HepG2 (cell line): ENCODE results near the gene MGMT. TPM values are rescaled to one million over a fixed set of nuclear protein-coding genes. Genes with fewer than 3 reads are reported as not detected.

Experiments used
- HDAC6 ChIP-seq: fragments of 200-600 bp; sonication (generic); IDR thresholded peaks from 2 replicates; pipeline ENCODE4 v1.7.0; 2017; ENCODE audit warnings: mild to moderate bottlenecking, antibody characterized with exemption, low read length, low read depth
- IKZF4 ChIP-seq: sonication (generic); formaldehyde crosslinking; IDR thresholded peaks from 2 replicates; pipeline ENCODE4 v1.5.1; 2020; ENCODE audit warnings: borderline replicate concordance, mild to moderate bottlenecking, low read depth, missing genetic modification reagents; ENCODE audit errors: not compliant biosample characterization
- KLF16 ChIP-seq, 2 experiments: sonication (generic) in 1 of 2; formaldehyde crosslinking in 1 of 2; IDR thresholded peaks; 2 replicates each; pipeline versions ENCODE4 v1.6.1 to v1.8.0; 2016 to 2023; ENCODE audit warnings: missing genetic modification reagents in 2 of 2, missing compliant biosample characterization in 1 of 2
- NCOR1 ChIP-seq: fragments of 200-600 bp; sonication (generic); IDR thresholded peaks from 2 replicates; pipeline ENCODE4 v1.7.0; 2017; ENCODE audit warnings: antibody characterized with exemption, low read length, borderline replicate concordance
- NKX3-1 ChIP-seq: sonication (generic); formaldehyde crosslinking; IDR thresholded peaks from 2 replicates; pipeline ENCODE4 v1.5.0; 2020; ENCODE audit warnings: missing genetic modification reagents
- RFXAP ChIP-seq: sonication (generic); formaldehyde crosslinking; IDR thresholded peaks from 2 replicates; pipeline ENCODE4 v1.4.0; 2020; ENCODE audit warnings: missing genetic modification reagents, borderline replicate concordance
- TFE3 ChIP-seq: IDR thresholded peaks from 2 replicates; pipeline ENCODE4 v1.6.1; 2016
- WIZ ChIP-seq: sonication (generic); formaldehyde crosslinking; IDR thresholded peaks from 2 replicates; pipeline ENCODE4 v1.5.1; 2020; ENCODE audit warnings: mild to moderate bottlenecking, missing genetic modification reagents
- YEATS4 ChIP-seq: sonication (generic); formaldehyde crosslinking; IDR thresholded peaks from 2 replicates; pipeline ENCODE4 v1.4.0; 2020; ENCODE audit warnings: missing genetic modification reagents, borderline replicate concordance
- ZBTB7B ChIP-seq: sonication (generic); formaldehyde crosslinking; IDR thresholded peaks from 2 replicates; pipeline ENCODE4 v1.4.0; 2020; ENCODE audit warnings: missing genetic modification reagents
- ZFP62 ChIP-seq: sonication (generic); formaldehyde crosslinking; IDR thresholded peaks from 2 replicates; pipeline ENCODE4 v1.4.0; 2020; ENCODE audit warnings: missing genetic modification reagents
- ZFP91 ChIP-seq: sonication (generic); formaldehyde crosslinking; IDR thresholded peaks from 2 replicates; pipeline ENCODE4 v1.9.0; 2022; ENCODE audit warnings: missing genetic modification reagents, mild to moderate bottlenecking, borderline replicate concordance
- ZNF326 ChIP-seq: sonication (generic); formaldehyde crosslinking; IDR thresholded peaks from 2 replicates; pipeline ENCODE4 v1.4.0; 2020; ENCODE audit warnings: missing genetic modification reagents, borderline replicate concordance
- ZNF33B ChIP-seq: sonication (generic); formaldehyde crosslinking; IDR thresholded peaks from 2 replicates; pipeline ENCODE4 v1.5.1; 2020; ENCODE audit warnings: mild to moderate bottlenecking, missing genetic modification reagents
- ZNF430 ChIP-seq: sonication (generic); formaldehyde crosslinking; IDR thresholded peaks from 2 replicates; pipeline ENCODE4 v1.9.0; 2021; ENCODE audit warnings: mild to moderate bottlenecking, missing genetic modification reagents
- ZNF619 ChIP-seq: sonication (generic); formaldehyde crosslinking; IDR thresholded peaks from 2 replicates; pipeline ENCODE4 v1.4.0; 2020; ENCODE audit warnings: mild to moderate bottlenecking, missing genetic modification reagents
- ZNF670 ChIP-seq: sonication (generic); formaldehyde crosslinking; IDR thresholded peaks from 2 replicates; pipeline ENCODE4 v1.8.0; 2022; ENCODE audit warnings: mild to moderate bottlenecking, missing genetic modification reagents, borderline replicate concordance
- ZNF841 ChIP-seq: sonication (generic); formaldehyde crosslinking; IDR thresholded peaks from 2 replicates; pipeline ENCODE4 v1.8.1; 2023; ENCODE audit warnings: missing genetic modification reagents, borderline replicate concordance
- polyA plus RNA-seq, 8 experiments: library from polyadenylated mRNA; depleted of rRNA in 3 of 8; stranded (reverse) in 7 of 8; unstranded in 1 of 8; fragments of >200 nt; fragmentation: Illumina TruSeq in 4 of 8; extraction: Trizol in 4 of 8; gene quantifications; 2 replicates each; pipeline versions ENCODE4 v1.2.1 to v1.2.3, GENCODE V29; 2011 to 2016; ENCODE audit warnings: low read depth in 4 of 8, missing spikeins in 1 of 8, mixed read lengths in 1 of 8; ENCODE audit not compliant: insufficient read depth in 1 of 8
- total RNA-seq, 5 experiments: library from RNA; depleted of rRNA; stranded (reverse); fragments of >200 nt; fragmentation: Illumina TruSeq; extraction: Trizol; gene quantifications; 2 replicates each; pipeline ENCODE4 v1.2.3, GENCODE V29; 2016; ENCODE audit warnings: low read depth in 1 of 5
- TF ChIP-seq, protein P1 (sequence below): sonication (generic); formaldehyde crosslinking; IDR thresholded peaks from 2 replicates; pipeline ENCODE4 v1.5.0; 2020; ENCODE audit warnings: missing genetic modification reagents
- TF ChIP-seq, protein P2 (sequence below): sonication (generic); formaldehyde crosslinking; IDR thresholded peaks from 2 replicates; pipeline ENCODE4 v1.8.0; 2022; ENCODE audit warnings: missing genetic modification reagents, mild to moderate bottlenecking, moderate library complexity, borderline replicate concordance
- TF ChIP-seq, protein P3 (sequence below): sonication (generic); formaldehyde crosslinking; IDR thresholded peaks from 2 replicates; pipeline ENCODE4 v1.8.1; 2022; ENCODE audit warnings: mild to moderate bottlenecking, missing genetic modification reagents

MGMT gene
- total and polyA plus RNA-seq, 2 of the 13 experiments (the other 11 are each of a cell fraction or from before 2014, with no cell fraction given) = 12.0 to 19.5 TPM

DNA sequence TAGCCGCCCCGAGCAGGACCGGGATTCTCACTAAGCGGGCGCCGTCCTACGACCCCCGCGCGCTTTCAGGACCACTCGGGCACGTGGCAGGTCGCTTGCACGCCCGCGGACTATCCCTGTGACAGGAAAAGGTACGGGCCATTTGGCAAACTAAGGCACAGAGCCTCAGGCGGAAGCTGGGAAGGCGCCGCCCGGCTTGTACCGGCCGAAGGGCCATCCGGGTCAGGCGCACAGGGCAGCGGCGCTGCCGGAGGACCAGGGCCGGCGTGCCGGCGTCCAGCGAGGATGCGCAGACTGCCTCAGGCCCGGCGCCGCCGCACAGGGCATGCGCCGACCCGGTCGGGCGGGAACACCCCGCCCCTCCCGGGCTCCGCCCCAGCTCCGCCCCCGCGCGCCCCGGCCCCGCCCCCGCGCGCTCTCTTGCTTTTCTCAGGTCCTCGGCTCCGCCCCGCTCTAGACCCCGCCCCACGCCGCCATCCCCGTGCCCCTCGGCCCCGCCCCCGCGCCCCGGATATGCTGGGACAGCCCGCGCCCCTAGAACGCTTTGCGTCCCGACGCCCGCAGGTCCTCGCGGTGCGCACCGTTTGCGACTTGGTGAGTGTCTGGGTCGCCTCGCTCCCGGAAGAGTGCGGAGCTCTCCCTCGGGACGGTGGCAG, at the start of gene MGMT (continued):
- TF ChIP-seq ZFP91 (CRISPR knock-in tag) (no peak), WIZ (CRISPR knock-in tag) (no peak), ZNF430 (CRISPR knock-in tag) (peak; percentile 47; the same call in 1 of the 2 replicates), NCOR1 (no peak), ZNF841 (CRISPR knock-in tag) (no peak), ZNF670 (CRISPR knock-in tag) (no peak), ZNF619 (CRISPR knock-in tag) (no peak), ZBTB7B (0 out of 2 replicates have a peak, but pooled peaks have one; percentile 29), HDAC6 (no peak), TFE3 (CRISPR knock-in tag) (no peak), ZNF326 (no peak), ZNF33B (CRISPR knock-in tag) (0 out of 2 replicates have a peak, but pooled peaks have one; percentile 82), RFXAP (no peak), NKX3-1 (no peak), IKZF4 (CRISPR knock-in tag) (peak; percentile 64), KLF16 (CRISPR knock-in tag; IDR thresholded peaks at IDR 0.05) (no peak), YEATS4 (CRISPR knock-in tag) (no peak), ZFP62 (CRISPR knock-in tag) (no peak)
- TF ChIP-seq, protein P1, sequence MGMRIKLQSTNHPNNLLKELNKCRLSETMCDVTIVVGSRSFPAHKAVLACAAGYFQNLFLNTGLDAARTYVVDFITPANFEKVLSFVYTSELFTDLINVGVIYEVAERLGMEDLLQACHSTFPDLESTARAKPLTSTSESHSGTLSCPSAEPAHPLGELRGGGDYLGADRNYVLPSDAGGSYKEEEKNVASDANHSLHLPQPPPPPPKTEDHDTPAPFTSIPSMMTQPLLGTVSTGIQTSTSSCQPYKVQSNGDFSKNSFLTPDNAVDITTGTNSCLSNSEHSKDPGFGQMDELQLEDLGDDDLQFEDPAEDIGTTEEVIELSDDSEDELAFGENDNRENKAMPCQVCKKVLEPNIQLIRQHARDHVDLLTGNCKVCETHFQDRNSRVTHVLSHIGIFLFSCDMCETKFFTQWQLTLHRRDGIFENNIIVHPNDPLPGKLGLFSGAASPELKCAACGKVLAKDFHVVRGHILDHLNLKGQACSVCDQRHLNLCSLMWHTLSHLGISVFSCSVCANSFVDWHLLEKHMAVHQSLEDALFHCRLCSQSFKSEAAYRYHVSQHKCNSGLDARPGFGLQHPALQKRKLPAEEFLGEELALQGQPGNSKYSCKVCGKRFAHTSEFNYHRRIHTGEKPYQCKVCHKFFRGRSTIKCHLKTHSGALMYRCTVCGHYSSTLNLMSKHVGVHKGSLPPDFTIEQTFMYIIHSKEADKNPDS (CRISPR knock-in tag) = no peak
- TF ChIP-seq, protein P2, sequence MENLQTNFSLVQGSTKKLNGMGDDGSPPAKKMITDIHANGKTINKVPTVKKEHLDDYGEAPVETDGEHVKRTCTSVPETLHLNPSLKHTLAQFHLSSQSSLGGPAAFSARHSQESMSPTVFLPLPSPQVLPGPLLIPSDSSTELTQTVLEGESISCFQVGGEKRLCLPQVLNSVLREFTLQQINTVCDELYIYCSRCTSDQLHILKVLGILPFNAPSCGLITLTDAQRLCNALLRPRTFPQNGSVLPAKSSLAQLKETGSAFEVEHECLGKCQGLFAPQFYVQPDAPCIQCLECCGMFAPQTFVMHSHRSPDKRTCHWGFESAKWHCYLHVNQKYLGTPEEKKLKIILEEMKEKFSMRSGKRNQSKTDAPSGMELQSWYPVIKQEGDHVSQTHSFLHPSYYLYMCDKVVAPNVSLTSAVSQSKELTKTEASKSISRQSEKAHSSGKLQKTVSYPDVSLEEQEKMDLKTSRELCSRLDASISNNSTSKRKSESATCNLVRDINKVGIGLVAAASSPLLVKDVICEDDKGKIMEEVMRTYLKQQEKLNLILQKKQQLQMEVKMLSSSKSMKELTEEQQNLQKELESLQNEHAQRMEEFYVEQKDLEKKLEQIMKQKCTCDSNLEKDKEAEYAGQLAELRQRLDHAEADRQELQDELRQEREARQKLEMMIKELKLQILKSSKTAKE (CRISPR knock-in tag) = no peak
- TF ChIP-seq, protein P3, sequence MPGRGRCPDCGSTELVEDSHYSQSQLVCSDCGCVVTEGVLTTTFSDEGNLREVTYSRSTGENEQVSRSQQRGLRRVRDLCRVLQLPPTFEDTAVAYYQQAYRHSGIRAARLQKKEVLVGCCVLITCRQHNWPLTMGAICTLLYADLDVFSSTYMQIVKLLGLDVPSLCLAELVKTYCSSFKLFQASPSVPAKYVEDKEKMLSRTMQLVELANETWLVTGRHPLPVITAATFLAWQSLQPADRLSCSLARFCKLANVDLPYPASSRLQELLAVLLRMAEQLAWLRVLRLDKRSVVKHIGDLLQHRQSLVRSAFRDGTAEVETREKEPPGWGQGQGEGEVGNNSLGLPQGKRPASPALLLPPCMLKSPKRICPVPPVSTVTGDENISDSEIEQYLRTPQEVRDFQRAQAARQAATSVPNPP (CRISPR knock-in tag) = no peak
